ENCODE results near the gene FARP1.

Gene FARP1

GRCh38 chr13:98150832-98151479, 8.1 kb downstream of the FARP1 start:
- no peak overlapping the region for H3K27ac ChIP-seq
- TF ChIP-seq CTCF (conservative IDR thresholded peaks at IDR 0.05) (no peak), ZFX (IDR thresholded peaks at IDR 0.05) (no peak)

GRCh38 chr13:98155475-98156109, 12.7 kb downstream of the FARP1 start:
- TF ChIP-seq ZFX (IDR thresholded peaks at IDR 0.05) (no peak), CTCF (conservative IDR thresholded peaks at IDR 0.05) (no peak)
- no peak overlapping the region for H3K27ac ChIP-seq

GRCh38 chr13:98156259-98156658, 13.4 kb downstream of the FARP1 start:
- TF ChIP-seq ZFX (IDR thresholded peaks at IDR 0.05) (no peak), CTCF (conservative IDR thresholded peaks at IDR 0.05) (no peak)
- no peak overlapping the region for H3K27ac ChIP-seq

- no peak for TF ChIP-seq CTCF (conservative IDR thresholded peaks at IDR 0.05)
- TF ChIP-seq ZFX (IDR thresholded peaks at IDR 0.05), result no peak
- H3K27ac ChIP-seq, result peak overlapping the region; percentile 11; the same call in 1 of the 2 replicates
These were observed 14.3 kb downstream of the FARP1 start for GRCh38 chr13:98157188-98157587.

- peak overlapping the region; percentile 11; the same call in 1 of the 2 replicates for H3K27ac ChIP-seq
- TF ChIP-seq CTCF (conservative IDR thresholded peaks at IDR 0.05) (no peak), ZFX (IDR thresholded peaks at IDR 0.05) (no peak)
These were observed 14.7 kb downstream of the FARP1 start for GRCh38 chr13:98157609-98158008.

GRCh38 chr13:98158172-98158899, 15.4 kb downstream of the FARP1 start:
- H3K27ac ChIP-seq, result no peak overlapping the region
- TF ChIP-seq ZFX (IDR thresholded peaks at IDR 0.05), result no peak
- TF ChIP-seq CTCF (conservative IDR thresholded peaks at IDR 0.05), result no peak

- no peak overlapping the region for H3K27ac ChIP-seq
- no peak for TF ChIP-seq ZFX (IDR thresholded peaks at IDR 0.05)
- no peak for TF ChIP-seq CTCF (conservative IDR thresholded peaks at IDR 0.05)
These were observed 20.0 kb downstream of the FARP1 start for GRCh38 chr13:98162935-98163334.

Measured in C4-2B (cell line).